Stimulated activated memory B cell treated with anti-CD40 and anti-IgM and Interleukin-4, amounts not matched to agents 10 μg/mL and 1 μg/mL and 100 μg/mL, for 72 hours (primary cell): ENCODE measurements around the gene ASIC3.

Experiments used
- ATAC-seq: fragments of 150-1000 bp; cut with Tn5 transposase; 2 replicates; pipeline ENCODE4 v1.10.0; 2021
- H3K27ac Mint-ChIP-seq: one replicate; pipeline ENCODE4 v1.8.0; 2022; ENCODE audit warnings: mild to moderate bottlenecking, mixed read lengths
- H3K27me3 Mint-ChIP-seq: one replicate; pipeline ENCODE4 v1.8.0; 2022; ENCODE audit warnings: mixed read lengths
- H3K36me3 Mint-ChIP-seq: one replicate; pipeline ENCODE4 v1.8.0; 2022; ENCODE audit warnings: mixed read lengths
- H3K4me1 Mint-ChIP-seq: one replicate; pipeline ENCODE4 v1.8.0; 2022; ENCODE audit warnings: mixed read lengths
- H3K4me3 Mint-ChIP-seq: one replicate; pipeline ENCODE4 v1.8.0; 2022; ENCODE audit warnings: mild to moderate bottlenecking, moderate library complexity, mixed read lengths
- H3K9me3 Mint-ChIP-seq: one replicate; pipeline ENCODE4 v1.8.0; 2022; ENCODE audit warnings: mixed read lengths

Gene ASIC3

DNA sequence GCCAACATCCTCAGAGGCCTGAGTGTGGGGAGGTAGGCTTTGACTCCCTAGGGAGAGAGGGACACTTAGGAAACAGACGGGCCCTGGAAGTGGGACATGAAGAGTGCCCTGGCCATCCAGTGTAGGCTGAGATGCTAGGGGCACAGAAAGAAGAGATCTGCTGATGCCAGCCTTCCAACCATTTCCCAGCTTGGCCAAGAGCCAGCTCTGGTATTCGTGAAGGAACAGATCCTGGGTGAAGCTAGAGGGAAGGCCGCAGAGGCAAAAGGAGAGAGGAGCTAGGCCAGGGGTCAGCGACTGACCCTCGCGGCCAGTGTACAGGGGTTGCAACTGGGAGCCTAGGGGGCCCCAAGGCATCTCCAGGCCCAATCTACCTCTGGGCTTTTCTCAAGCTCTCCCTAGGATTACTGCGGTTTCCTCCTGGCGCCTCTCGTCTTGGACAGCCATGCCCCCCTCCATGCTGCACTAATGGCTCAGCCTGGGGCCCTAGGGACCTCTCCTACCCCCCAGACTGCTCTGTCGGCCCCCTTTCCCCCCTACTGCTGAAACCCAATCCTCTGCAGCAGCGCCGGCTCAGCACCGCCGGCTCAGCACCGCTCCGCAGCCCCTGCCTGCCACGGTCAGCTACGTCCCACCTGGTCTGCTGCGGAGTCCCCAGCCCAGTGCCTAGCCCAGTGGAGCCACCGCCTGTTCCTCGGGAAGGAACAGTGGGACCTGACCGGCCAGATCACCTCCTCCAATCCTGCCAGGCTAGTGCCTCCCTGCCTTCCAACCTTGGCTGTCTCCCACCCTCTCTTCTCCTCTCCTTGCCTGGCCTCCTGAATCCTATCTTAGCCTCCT, at the start of gene ASIC3:
Gene ASIC3 (plus strand): TSS at position 556 of the 840 bp plus-strand sequence. CDS start 355 bp downstream, outside the sequence.
- Mint-ChIP-seq H3K4me1 (peaks cover 10% of the 10 kb centered on the region), H3K27me3 (peaks cover 27% of the 10 kb centered on the region), H3K9me3 (no peaks in the 10 kb centered on the region), H3K4me3 (no peak within 1 kb of the TSS), H3K36me3 (peaks cover 15% of the 10 kb centered on the region), H3K27ac (no peak within 1 kb of the TSS)
- ATAC-seq: no peak

DNA sequence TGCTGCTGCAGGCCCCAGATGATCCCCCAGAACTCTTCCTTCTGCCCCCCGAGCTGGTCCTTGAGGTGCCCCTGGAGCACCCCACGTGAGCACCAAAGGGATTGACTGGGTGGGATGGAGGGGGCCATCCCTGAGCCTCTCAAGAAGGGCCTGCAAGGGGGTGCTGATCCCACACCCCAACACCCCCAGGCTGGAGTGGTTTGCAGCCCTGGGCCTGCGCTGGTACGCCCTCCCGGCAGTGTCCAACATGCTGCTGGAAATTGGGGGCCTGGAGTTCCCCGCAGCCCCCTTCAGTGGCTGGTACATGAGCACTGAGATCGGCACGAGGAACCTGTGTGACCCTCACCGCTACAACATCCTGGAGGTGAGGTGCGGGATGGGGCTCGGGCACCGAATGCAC, 49.3 kb upstream of the ASIC3 start:
- Mint-ChIP-seq H3K36me3 (no peaks in the 10 kb centered on the region), H3K27me3 (peaks cover 58% of the 10 kb centered on the region), H3K4me1 (peaks cover 13% of the 10 kb centered on the region), H3K27ac (no peak overlapping the region), H3K4me3 (no peak overlapping the region), H3K9me3 (no peaks in the 10 kb centered on the region)
- no peak for ATAC-seq

DNA sequence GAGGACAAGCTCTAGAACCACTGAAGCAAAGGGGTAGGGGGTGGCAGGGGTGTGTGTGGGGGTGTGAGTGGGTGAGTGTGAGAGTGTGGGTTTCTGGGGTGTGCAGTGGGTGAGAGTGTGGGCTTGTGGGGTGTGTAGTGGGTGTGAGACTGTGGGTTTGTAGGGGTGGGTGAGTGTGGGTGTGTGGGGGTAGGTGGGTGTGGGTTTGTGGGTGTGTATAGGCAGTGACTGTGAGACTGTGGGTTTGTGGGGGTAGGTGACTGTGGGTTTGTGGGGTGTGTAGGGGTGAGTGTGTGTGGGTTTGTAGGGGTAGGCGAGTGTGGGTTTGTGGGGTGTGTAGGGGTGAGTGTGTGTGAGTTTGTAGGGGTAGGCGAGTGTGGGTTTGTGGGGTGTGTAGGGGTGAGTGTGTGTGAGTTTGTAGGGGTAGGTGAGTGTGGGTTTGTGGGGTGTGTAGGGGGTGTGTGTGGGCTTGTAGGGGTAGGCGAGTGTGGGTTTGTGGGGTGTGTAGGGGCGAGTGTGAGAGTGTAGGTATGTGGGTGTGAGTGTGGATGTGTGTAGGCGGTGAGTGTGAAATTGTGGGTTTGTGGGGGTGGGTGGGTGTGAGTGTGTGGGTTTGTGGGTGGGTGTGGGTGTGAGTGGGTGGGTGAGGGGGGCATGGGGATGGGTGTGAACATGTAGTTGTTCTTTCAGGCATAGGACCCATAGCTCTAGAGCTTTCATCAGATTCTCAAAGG, 48.7 kb upstream of the ASIC3 start:
- Mint-ChIP-seq H3K27ac (no peak overlapping the region), H3K4me3 (no peak overlapping the region), H3K27me3 (peaks cover 58% of the 10 kb centered on the region), H3K36me3 (no peaks in the 10 kb centered on the region), H3K9me3 (no peaks in the 10 kb centered on the region), H3K4me1 (peaks cover 11% of the 10 kb centered on the region)
- no peak for ATAC-seq

DNA sequence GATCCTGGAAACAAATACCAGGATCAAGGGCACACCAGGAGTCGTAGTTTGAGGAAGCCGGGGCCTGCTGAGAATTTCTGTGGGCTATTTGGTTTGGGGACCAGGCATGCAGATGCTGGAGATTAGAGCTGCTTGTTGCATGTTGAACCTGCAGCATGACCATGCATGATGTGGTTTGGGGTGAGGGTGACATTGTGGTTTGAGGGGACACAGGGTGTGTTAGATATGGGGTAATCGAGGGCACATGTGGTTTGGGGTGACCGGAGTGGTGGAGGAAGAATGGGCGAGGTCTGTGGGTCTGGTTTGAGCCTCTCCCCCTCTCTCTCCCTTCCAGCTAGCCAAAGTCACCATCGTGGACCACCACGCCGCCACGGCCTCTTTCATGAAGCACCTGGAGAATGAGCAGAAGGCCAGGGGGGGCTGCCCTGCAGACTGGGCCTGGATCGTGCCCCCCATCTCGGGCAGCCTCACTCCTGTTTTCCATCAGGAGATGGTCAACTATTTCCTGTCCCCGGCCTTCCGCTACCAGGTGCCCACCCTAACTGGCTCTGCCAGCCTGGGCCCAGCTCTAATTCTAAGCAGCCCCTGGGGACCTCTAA, 47.3 kb upstream of the ASIC3 start:
- Mint-ChIP-seq H3K27ac (no peak overlapping the region), H3K36me3 (no peaks in the 10 kb centered on the region), H3K4me3 (no peak overlapping the region), H3K9me3 (no peaks in the 10 kb centered on the region), H3K4me1 (peaks cover 8% of the 10 kb centered on the region), H3K27me3 (peaks cover 58% of the 10 kb centered on the region)
- no peak for ATAC-seq

DNA sequence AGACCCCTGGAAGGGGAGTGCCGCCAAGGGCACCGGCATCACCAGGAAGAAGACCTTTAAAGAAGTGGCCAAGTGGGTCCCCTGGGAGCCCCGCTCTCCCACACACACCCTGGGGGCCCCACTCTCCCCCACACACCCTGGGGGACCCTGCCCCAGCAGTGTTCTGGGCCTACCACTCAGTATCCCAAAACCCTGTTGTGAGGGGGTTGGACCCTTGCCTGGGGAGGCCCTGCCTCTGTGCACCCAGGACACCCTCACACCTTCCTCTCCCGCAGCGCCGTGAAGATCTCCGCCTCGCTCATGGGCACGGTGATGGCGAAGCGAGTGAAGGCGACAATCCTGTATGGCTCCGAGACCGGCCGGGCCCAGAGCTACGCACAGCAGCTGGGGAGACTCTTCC, 46.8 kb upstream of the ASIC3 start:
- no peak for ATAC-seq
- Mint-ChIP-seq H3K4me3 (no peak overlapping the region), H3K36me3 (no peaks in the 10 kb centered on the region), H3K4me1 (peaks cover 8% of the 10 kb centered on the region), H3K27ac (no peak overlapping the region), H3K9me3 (no peaks in the 10 kb centered on the region), H3K27me3 (peaks cover 53% of the 10 kb centered on the region)

DNA sequence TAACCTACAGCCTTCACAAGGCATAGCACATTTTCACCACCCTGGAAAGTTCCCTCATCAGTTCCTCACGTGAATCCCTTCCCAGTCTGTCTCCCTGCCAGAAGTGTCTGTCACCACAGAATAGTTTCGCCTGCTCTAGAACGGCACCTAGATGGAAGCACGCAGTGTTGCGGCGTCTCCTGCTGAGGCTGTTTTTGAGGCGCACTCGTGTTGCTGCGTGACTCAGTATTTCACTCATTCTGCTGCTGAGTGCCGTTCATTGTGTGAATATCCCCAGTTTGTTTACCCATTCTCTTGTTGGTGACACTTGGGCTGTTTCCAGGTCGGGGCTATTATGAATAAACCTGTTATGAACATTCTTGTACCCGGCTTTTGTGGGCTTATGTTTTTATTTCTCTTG, 44.8 kb upstream of the ASIC3 start:
- H3K36me3 Mint-ChIP-seq: no peaks in the 10 kb centered on the region
- no peaks in the 10 kb centered on the region for H3K9me3 Mint-ChIP-seq
- peaks cover 12% of the 10 kb centered on the region for H3K4me1 Mint-ChIP-seq
- H3K4me3 Mint-ChIP-seq: no peak overlapping the region
- H3K27me3 Mint-ChIP-seq: peaks cover 32% of the 10 kb centered on the region
- no peak for ATAC-seq
- no peak overlapping the region for H3K27ac Mint-ChIP-seq

DNA sequence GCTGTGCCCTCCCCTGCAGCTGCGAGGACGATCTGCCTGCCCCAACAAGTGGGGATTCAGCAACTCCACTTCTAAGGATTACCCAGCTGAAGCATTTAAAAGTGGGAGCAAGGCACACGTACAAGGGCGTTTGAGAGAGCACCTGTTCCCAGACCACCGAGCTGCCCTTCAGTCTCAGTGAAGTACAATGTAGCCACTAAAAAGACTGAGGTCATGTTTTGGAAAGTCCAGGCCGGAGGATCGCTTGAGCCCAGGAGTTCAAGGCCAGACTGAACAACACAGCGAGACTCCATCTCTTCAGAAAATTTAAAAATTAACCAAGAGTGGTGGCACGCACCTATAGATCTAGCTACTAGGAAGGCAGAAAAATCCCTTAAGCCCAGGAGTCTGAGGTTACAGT, 42.8 kb upstream of the ASIC3 start:
- Mint-ChIP-seq H3K27ac (no peak overlapping the region), H3K36me3 (no peaks in the 10 kb centered on the region), H3K9me3 (no peaks in the 10 kb centered on the region), H3K27me3 (peaks cover 12% of the 10 kb centered on the region), H3K4me3 (no peak overlapping the region), H3K4me1 (peaks cover 20% of the 10 kb centered on the region)
- ATAC-seq: no peak

DNA sequence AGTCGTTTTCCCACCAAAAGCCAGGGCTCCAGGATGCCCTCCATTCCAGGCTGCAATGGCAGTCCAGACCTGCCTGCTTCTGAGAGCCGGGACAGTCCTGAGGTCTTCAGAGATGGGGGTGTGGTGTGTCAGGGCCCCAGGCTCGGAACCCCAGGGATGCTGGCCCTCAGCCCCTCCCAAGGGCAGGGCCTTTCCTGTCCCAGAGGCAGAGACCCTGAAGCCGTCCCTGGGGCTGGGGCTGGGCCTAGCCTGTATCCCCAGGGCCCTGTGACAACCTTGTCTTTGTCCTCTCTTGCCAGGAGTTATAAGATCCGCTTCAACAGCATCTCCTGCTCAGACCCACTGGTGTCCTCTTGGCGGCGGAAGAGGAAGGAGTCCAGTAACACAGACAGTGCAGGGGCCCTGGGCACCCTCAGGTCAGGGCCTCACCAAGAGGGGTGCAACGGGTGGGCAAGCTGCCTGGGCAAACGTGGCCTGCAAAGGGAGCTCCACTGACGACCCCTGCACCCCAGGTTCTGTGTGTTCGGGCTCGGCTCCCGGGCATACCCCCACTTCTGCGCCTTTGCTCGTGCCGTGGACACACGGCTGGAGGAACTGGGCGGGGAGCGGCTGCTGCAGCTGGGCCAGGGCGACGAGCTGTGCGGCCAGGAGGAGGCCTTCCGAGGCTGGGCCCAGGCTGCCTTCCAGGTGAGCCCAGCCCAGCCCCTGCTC, 41.6 kb upstream of the ASIC3 start:
- H3K27ac Mint-ChIP-seq: no peak overlapping the region
- peaks cover under 1% of the 10 kb centered on the region for H3K27me3 Mint-ChIP-seq
- peaks cover 28% of the 10 kb centered on the region for H3K4me1 Mint-ChIP-seq
- H3K9me3 Mint-ChIP-seq: no peaks in the 10 kb centered on the region
- peak; percentile 2 for ATAC-seq
- H3K36me3 Mint-ChIP-seq: no peaks in the 10 kb centered on the region
- no peak overlapping the region for H3K4me3 Mint-ChIP-seq

DNA sequence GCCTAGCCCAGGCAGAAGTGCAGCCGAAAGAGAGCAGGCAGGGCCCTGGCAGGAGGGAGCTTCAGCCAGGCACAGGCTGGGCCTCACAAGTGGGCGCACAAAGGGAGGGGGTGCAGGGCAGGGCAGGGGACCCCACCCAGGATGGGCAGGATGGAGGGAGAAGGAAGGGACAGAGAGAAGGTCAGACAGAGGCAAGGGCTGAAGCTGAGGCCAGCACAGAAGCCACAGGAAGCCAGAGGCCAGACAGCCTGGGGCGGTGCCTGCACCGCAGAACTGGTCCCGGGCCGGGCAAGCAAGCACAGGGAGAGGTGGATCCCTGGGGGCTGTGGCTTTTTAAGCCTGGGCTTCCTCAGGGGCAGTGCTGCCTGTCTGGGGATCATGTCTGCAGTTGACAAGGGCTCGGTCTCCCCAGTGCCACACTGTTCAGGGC, 40.8 kb upstream of the ASIC3 start:
- no peak for ATAC-seq
- no peak overlapping the region for H3K4me3 Mint-ChIP-seq
- peaks cover 33% of the 10 kb centered on the region for H3K4me1 Mint-ChIP-seq
- H3K9me3 Mint-ChIP-seq: no peaks in the 10 kb centered on the region
- no peaks in the 10 kb centered on the region for H3K27me3 Mint-ChIP-seq
- no peaks in the 10 kb centered on the region for H3K36me3 Mint-ChIP-seq
- H3K27ac Mint-ChIP-seq: no peak overlapping the region

DNA sequence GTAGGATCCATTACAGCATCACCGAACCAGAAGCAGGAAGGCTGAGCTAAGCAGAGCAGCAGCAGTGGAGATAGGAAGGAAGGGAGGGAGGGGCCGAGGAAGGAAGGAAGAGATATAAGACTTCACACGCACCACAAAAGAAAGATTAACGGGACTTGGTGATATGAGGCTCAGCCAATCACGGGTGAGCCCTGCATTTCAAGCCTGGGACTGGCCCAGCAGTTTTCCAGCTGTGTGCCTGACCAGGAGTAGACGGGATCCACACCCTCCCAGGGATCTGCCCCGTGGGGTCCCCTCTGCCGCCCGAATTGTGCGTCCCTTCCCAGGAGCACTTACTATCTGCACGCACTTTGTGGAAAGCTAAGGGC, 40.2 kb upstream of the ASIC3 start:
- H3K9me3 Mint-ChIP-seq: no peaks in the 10 kb centered on the region
- no peak for ATAC-seq
- H3K27me3 Mint-ChIP-seq: no peaks in the 10 kb centered on the region
- H3K36me3 Mint-ChIP-seq: no peaks in the 10 kb centered on the region
- peaks cover 36% of the 10 kb centered on the region for H3K4me1 Mint-ChIP-seq
- no peak overlapping the region for H3K27ac Mint-ChIP-seq
- peak overlapping the region; percentile 73 for H3K4me3 Mint-ChIP-seq

DNA sequence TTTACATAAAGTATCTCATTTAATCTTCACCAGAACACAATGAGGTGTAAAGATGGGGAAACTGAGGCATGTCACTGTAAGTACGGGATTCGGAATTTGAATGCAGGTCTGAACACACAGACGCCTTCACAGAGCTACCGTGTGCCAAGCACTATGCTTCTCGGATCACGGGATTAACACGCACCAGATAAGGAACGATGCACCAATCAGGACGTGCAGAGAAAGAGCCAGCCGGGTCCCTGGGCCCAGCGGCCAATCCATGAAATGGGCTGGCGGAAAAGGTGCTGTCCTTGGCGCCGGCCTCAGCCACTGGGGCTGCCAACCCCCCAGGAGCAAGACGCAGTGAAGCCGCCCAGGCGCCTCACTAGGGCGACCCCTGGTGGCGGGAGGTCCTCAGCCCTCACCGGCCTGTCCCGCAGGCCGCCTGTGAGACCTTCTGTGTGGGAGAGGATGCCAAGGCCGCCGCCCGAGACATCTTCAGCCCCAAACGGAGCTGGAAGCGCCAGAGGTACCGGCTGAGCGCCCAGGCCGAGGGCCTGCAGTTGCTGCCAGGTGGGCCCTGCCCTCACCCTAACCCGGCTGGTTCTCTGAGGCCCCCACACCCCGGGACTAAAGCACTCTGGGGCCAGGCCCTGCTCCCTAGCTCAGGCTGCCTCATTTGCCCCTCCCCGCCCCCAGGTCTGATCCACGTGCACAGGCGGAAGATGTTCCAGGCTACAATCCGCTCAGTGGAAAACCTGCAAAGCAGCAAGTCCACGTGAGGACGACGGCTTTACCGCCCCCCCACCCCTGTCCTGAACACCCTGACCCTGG, 39.6 kb upstream of the ASIC3 start:
- Mint-ChIP-seq H3K27ac (no peak overlapping the region), H3K4me1 (peaks cover 36% of the 10 kb centered on the region), H3K27me3 (no peaks in the 10 kb centered on the region), H3K4me3 (peak overlapping the region; percentile 73), H3K36me3 (no peaks in the 10 kb centered on the region), H3K9me3 (no peaks in the 10 kb centered on the region)
- peak; percentile 71 for ATAC-seq

DNA sequence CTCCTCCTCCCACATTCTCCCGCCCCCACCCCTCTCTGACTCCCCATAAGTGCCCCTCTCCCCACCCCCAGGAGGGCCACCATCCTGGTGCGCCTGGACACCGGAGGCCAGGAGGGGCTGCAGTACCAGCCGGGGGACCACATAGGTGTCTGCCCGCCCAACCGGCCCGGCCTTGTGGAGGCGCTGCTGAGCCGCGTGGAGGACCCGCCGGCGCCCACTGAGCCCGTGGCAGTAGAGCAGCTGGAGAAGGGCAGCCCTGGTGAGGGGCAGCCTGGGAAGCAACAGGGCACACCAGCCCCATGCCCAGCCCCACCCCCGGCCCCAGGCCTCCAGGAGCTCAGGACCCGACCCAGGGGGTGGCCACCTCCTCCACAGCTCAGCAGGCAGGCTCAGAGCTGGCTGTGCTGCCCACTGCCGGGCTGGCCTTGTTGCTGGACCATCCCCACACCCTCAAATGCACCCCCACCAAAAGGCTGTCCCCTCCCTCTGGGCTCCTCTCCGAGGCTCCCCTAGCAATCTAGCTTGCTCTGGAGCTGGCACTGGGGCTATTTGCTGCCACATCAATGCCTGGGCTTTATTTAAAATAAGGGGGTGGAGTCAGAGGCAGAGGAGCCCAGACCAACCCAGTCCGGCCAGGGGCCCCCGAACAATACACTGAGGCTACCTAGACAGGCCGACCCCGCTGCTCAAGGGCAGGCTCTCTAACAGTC, 38.8 kb upstream of the ASIC3 start:
- H3K4me1 Mint-ChIP-seq: peaks cover 42% of the 10 kb centered on the region
- H3K27me3 Mint-ChIP-seq: no peaks in the 10 kb centered on the region
- no peaks in the 10 kb centered on the region for H3K36me3 Mint-ChIP-seq
- H3K9me3 Mint-ChIP-seq: no peaks in the 10 kb centered on the region
- H3K27ac Mint-ChIP-seq: no peak overlapping the region
- peak; percentile 10 for ATAC-seq
- no peak overlapping the region for H3K4me3 Mint-ChIP-seq

DNA sequence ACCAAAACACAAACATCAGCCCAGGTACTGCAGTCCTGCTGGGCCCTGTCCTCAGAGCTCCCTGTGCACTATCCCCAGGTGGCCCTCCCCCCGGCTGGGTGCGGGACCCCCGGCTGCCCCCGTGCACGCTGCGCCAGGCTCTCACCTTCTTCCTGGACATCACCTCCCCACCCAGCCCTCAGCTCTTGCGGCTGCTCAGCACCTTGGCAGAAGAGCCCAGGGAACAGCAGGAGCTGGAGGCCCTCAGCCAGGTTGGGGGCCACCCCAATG, 38.4 kb upstream of the ASIC3 start:
- Mint-ChIP-seq H3K4me3 (no peak overlapping the region), H3K27ac (no peak overlapping the region), H3K4me1 (peaks cover 44% of the 10 kb centered on the region)

More for the DNA sequence above, 38.4 kb upstream of the ASIC3 start:
- no peak for ATAC-seq
- no peaks in the 10 kb centered on the region for H3K9me3 Mint-ChIP-seq
- no peaks in the 10 kb centered on the region for H3K27me3 Mint-ChIP-seq
- H3K36me3 Mint-ChIP-seq: no peaks in the 10 kb centered on the region
